Measurements from ENCODE around the gene RSPH9.

The RSPH9 gene

DNA sequence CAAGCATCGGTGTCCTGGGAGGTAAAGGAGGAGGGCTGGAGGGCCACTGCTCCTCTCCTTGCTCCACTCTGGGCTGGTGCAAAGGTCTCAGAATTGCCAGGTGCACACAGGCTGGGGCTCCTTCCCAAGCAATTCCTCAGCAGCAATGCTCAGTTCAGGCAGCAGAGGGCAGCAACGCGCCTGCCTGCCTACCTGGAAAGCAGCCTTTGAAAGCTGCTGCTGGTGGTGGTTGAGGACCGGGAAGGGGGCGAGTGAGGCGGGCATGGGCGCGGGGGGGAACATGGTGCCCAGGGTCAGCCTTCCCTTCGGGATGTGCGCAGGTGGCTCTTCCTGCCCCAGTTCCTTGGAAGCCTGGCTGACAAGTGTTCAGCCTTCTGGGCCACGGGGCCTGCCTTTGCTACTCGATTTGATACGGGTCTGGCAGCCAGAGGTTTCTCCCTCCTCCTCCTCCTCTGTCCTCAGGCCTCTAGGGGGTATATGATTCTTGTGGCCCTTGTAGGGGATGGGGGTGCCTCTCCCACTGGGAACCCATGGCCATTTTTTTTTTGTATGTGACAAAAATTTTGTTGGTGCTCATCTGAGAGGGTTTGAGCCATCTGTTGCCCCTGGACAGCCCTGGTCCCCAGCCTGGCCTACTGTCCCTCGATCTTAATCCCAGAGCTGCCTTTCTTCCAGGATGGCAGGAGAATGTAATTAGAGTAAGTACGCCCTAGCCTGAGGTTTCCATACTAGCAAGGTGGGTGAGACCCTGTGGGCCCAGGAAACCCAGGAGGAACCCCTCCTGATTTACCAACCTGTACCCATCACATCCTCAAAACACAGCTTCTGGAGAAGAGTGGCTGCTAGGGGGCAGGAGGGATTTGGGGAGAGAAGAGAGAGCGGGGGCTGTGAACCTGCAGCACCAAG is 22.7 kb downstream of the RSPH9 start:
- peak; percentile 68 to 86 (median 74) for DNase-seq (ENCODE audit: low read depth in 3 of 3)

DNA sequence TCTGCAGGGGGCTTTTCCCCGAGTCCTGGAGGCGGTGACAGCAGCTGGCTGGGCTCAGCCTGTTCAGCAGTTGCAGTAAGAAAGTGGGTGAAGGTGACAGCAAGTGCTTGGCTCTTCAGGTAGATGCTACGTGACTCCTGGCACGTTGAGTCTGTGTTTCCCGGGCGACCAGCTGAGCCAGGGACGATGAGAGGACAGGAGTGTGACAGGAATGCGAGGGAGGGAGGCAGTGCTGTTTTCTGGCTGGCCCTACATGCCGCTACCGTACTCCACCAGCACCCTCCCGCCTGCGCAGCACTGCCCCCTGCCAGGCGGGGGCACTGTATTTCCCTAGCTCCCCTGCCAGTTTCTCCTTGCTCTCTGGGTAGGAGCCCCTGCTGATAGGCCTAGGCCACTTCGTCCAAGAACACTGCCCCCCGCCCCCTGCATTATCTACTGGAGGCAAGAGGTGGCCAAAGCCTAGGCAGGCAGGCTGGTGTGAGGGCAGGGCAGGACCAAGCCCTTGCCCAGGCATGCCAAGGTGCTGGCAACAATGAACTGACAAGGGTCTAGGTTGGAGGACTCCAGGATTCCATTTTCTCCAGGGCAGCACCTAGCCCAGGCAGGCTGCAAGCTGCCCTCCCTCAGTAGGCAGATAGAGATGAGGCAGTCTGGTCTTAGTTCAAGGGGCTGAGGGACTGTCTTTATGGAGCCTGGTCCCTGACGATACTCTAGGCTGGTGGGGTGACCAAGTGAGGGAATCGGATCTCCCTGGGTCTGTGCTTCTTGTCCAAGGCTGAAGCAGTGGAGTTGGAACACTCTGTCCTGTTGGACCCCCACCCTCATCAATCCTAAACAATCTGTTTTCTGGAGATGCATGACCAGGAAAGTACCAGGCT is 23.6 kb downstream of the RSPH9 start:
- DNase-seq (ENCODE audit: low read depth in 3 of 3): peak in 1 of 3 experiments; percentile 58

GRCh38 chr6:43669050-43669921 is 24.4 kb downstream of the RSPH9 start:
- no peak for DNase-seq (ENCODE audit: low read depth in 3 of 3)

DNA sequence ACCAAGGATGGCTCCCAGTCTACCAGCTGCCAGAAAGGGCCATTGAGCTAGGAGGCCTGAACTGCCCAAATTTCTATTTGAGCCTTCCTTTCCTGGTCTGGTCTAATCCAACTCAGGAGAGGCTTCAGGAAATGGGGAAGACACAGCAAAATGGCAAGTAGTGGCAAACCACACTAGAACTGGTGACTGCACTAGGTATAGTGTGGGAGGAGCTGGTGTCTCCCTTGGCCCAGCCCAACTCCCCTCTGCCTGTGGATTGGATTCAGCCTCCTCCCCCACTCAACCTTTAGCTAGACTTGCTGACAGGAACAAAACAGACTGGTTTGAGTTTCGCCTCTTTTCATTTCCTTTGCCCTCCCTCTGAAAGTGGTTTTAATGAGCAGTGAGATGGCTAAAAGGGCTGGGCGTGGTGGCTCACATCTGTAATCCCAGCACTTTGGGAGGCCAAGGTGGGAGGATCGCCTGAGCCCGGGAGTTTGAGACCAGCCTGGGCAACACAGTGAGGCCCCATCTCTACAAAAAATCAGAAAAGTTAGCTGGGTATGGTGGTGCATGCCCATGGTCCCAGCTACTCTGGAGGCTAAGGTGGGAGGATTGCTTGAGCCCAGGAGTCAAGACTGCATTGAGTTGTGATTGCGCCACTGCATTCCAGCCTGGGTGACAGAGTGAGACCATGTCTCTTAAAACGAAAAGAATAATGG is 25.2 kb downstream of the RSPH9 start:
- peak in 1 of 3 experiments; percentile 25 for DNase-seq (ENCODE audit: low read depth in 3 of 3)

DNA sequence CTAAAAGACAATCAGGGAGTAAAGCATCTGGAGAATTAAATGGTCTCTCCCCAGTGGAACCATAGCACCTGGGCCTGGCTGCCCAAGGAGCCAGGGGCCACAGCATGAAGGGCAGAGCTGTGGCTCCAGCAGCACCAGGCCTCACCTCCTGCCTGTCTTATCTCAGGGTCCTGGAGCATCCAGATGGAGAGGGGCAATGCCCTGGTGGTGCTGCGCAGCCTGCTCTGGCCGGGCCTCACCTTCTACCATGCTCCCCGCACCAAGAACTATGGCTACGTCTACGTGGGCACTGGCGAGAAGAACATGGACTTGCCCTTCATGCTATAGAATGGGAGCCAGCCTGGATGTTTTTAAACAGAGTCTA is 25.8 kb downstream of the RSPH9 start:
- no peak for DNase-seq (ENCODE audit: low read depth in 3 of 3)

DNA sequence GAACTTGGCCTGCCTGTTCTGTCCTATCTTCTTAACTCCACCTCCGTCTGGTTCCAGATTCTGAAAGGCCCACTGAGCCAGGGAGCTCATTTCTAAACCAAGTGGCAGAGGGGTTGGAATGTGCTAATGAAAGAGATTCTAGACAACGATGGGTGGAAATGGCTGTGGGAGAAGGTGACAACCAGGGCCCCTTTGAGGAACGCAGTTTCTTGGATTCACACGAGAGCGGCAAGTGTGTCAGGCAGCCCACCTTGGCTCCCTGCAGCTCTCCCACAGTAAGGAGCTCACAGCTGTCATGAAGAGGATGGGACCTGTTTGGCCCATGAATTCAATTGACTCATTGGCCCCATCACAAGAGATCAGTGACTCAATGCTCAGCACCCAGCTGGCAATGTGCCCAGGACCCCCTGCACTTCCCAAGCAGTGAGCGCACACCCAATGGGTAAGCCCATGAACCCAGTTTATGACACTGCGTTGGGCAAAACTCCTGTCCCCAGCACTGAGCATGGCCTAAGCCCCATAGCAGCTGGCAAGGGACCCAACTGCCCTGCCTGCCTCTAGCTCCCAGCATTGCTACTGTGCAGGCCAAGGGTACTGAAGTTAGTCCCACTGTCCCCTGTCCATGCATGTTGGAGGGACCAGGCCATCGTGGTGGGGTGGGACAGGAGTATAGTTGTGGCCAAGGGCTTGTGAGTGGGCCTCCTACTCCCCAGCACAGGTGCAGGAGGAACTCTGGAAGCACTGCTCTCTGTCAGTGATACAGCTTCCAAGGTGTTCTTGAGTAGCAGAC is 26.4 kb downstream of the RSPH9 start:
- DNase-seq (ENCODE audit: low read depth in 3 of 3): no peak

- no peak for DNase-seq (ENCODE audit: low read depth in 3 of 3)
Measured at GRCh38 chr6:43671801-43672690, 27.2 kb downstream of the RSPH9 start.

DNA sequence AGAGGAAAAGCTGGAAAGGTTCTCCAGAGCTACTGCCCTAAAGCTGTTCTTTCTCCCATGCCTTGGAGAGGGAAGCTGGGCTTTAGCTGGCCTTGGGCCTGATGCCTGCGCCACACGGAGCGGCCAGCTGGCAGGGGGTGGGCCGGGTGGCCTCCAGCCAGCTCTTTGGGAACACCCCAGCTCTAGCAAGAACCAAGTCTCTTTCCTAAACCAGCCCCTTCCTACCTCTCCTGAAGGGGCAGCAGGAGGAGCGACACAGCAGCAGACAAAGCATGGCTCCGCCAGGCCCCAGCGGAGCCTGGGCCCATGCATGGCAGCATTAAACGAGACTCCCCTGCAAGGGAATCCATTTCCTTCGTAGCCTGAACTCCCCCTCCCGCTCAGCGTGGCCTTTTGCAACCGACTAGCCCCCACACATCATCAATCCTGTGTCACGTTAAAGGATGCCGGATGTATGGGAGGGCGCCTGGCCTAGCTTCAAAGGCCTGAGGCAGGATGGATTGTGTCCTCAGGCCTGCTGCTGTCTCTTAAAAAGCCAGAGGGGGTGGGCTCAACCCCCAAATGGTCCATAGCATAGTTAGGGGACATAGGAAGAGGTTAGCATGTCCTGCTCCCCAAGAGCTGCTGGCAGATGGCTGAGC is 28.7 kb downstream of the RSPH9 start:
- no peak for DNase-seq (ENCODE audit: low read depth in 3 of 3)

GRCh38 chr6:43674291-43674690 is 29.5 kb downstream of the RSPH9 start:
- DNase-seq (ENCODE audit: low read depth in 3 of 3): no peak

DNA sequence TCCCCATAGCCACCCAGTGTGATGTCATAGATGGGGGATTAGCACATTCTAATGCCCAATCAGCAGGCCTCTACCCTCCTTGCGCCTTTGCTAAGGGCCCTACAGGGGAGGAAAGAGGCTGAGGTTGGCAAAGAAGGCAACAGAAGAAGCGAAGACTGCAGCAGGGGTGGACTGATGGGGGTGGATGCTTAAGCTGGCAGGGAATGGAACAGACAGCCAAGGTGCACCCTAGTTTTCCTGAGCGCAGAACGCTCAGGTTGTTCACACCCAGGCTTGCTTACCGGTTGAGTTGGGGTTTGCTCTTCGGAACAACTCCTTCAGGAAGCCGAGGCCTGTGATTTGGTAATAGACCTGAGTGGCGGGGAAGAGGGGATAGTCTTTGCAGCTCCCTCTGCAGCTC is 30.1 kb downstream of the RSPH9 start:
- DNase-seq (ENCODE audit: low read depth in 3 of 3): no peak

DNA sequence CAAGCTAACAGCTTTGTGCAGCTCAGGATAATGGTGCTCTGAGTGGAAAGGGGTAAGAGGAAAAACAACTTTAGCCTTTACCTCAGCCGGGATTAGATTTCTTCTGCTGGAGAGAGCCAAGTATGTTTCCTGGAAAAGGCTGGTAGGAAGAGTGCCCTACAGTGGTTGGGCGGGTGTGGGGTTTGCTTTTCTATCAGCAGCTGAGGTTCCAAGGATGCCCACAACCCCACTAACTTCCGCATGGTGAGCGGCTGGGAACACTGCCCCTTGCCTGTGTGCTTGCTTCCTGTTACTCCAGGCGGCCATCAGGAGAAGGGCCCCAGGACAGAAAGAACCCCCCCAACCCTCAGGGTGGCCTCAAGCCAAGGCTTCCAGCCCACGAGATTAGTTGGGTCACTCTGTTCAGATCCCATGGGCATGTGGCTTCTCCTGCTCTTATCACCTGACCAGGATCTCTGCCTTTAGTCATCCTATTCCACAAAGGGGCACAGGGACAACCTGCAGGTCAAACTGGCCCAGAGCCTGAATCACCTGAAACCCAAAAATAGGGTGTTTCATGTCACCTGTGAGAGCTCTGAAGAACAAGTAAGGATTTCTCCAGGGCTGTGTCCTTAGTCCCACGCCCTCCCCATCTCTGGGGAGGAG is 32.2 kb downstream of the RSPH9 start:
- no peak for DNase-seq (ENCODE audit: low read depth in 3 of 3)

- DNase-seq (ENCODE audit: low read depth in 3 of 3): no peak
Measured at GRCh38 chr6:43677759-43678158, 32.9 kb downstream of the RSPH9 start.

DNA sequence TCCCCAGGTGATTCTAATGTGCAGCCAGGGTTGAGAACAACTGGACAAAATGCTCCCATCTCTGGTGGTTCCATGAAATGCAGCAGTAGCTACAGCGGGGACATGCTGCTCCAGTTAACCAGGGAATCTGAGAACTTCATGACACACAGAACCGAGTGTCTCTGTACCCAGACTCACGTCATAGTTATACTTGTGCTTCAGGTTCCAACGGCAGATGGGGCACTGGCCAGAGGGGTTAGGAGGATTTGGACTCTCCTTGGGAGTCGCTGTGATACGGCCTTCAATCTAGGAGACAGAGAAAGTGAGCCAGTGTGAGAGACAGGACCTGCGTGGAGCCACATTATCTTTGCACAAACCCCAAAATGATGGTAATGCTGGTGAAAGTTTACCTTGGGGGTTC is 33.5 kb downstream of the RSPH9 start:
- DNase-seq (ENCODE audit: low read depth in 3 of 3): no peak

- DNase-seq (ENCODE audit: low read depth in 3 of 3): no peak
Measured at GRCh38 chr6:43679057-43679456, 34.2 kb downstream of the RSPH9 start.

DNA sequence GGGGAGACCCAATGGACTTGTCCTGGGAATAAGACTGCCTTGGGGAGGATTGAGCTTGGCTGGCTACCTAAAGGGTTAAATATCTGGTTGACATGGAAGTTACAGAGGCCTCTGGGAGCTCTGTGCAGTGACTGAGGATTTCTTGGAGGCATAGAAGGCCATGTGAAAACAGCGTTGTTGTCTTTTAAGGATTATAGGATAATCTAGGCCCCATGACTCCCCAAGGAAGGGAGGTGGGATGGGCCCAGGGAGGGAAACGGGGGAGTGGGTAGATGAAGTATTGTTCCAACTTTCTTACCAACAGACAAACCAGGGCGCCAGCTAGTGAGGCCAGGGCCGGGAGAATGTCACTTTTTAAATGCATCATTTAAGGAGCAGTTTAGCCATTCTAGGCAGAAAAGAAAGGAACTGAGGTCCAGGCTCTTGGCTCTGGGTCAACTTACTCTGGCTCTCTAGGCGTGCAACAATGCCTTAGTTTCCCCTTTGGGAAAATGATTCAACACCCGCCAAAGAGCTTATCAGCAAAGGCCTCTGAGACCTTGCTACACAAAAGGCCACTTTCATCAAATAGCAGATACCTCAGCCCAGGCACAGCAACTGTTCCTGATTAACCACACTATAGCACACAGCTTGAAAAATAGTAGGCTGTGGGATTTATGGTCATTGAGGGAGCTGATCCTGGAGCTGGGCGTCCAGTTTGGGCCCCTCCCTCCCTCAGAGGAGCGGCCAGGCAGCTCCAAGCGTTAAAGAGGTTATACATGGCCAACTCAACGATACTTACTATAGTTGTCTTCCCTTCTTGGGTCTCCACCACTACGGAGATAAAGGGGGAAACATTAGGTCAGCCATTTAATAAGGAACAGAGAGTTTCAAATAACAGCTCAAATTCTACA is 35.7 kb downstream of the RSPH9 start:
- no peak for DNase-seq (ENCODE audit: low read depth in 3 of 3)

DNA sequence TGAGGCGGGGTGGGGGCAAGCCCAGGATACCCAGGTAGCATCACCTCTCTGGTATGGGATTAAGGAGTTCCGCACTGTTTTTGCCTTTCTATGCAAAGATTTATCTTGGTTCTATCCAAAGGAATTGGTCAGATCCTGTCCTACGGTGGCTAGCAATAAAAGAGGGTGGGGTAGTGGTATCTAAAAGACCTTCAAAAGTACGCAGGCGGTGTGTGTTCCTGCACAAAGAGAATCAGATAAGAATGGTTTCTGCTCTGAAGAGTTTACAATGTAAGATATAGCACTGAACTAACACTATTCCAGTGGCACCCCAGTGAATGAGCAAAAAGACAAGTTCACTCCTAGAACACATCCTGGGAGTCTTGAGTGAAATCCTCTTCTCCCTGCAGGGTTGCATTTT is 36.5 kb downstream of the RSPH9 start:
- DNase-seq (ENCODE audit: low read depth in 3 of 3): no peak

DNA sequence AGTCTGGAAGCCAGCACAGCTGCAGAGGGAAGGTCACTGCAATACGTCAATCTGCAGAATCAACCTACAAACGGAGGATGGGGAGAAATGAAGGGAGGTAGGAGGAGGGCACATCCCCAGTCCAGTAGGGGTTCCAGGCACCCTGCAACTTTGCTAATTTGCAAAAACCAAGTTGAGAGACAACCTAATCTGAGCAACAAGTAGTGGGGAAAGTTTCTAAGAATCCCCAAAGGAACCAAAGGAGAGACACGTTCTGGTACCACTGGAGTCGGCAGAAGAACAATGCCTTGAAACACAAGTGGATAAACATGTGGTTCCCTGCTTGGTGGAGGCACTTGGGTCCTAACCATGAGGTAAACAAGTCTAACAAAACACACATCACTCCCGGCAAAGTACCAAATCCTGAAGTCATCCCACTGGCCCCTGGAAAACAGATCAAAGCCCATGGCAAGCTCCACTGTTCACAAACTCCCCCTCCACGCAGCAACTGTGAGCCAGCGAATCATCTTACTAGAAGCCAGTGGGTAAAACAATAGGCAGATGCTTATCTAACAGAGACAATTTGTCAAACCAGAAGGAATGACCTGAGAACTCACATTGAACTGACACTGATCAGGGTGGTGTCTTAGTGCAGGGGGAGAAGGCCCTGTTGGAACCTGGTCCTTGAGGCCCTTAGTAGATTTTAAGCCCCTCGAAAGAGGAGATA is 38.0 kb downstream of the RSPH9 start:
- DNase-seq (ENCODE audit: low read depth in 3 of 3): no peak
